Nephron progenitor cell (in vitro differentiated cells): ENCODE measurements around the gene PYGM.

Experiments used
- DNase-seq: peaks from one replicate; pipeline ENCODE4 v3.0.0; 2021
- H3K27ac Mint-ChIP-seq: 2 replicates; pipeline ENCODE4 v1.8.0; 2021; ENCODE audit warnings: mild to moderate bottlenecking, moderate library complexity, mixed read lengths
- H3K27me3 Mint-ChIP-seq: 2 replicates; pipeline ENCODE4 v1.8.0; 2021; ENCODE audit warnings: mild to moderate bottlenecking, low read depth, mixed read lengths; ENCODE audit not compliant: poor library complexity
- H3K36me3 Mint-ChIP-seq: 2 replicates; pipeline ENCODE4 v1.8.0; 2021; ENCODE audit warnings: low read depth, mixed read lengths
- H3K4me1 Mint-ChIP-seq: 2 replicates; pipeline ENCODE4 v1.8.0; 2021; ENCODE audit warnings: mixed read lengths
- H3K4me3 Mint-ChIP-seq: 2 replicates; pipeline ENCODE4 v1.8.0; 2021; ENCODE audit warnings: mild to moderate bottlenecking, moderate library complexity, mixed read lengths
- H3K9me3 Mint-ChIP-seq: 2 replicates; pipeline ENCODE4 v1.8.0; 2021; ENCODE audit warnings: mild to moderate bottlenecking, moderate library complexity, mixed read lengths
- TF ChIP-seq, protein P1 (sequence below): fragments of 200-600 bp; sonication (generic); IDR thresholded peaks from 2 replicates; pipeline ENCODE4 v1.5.0; 2021; ENCODE audit warnings: antibody characterized with exemption

Gene PYGM

DNA sequence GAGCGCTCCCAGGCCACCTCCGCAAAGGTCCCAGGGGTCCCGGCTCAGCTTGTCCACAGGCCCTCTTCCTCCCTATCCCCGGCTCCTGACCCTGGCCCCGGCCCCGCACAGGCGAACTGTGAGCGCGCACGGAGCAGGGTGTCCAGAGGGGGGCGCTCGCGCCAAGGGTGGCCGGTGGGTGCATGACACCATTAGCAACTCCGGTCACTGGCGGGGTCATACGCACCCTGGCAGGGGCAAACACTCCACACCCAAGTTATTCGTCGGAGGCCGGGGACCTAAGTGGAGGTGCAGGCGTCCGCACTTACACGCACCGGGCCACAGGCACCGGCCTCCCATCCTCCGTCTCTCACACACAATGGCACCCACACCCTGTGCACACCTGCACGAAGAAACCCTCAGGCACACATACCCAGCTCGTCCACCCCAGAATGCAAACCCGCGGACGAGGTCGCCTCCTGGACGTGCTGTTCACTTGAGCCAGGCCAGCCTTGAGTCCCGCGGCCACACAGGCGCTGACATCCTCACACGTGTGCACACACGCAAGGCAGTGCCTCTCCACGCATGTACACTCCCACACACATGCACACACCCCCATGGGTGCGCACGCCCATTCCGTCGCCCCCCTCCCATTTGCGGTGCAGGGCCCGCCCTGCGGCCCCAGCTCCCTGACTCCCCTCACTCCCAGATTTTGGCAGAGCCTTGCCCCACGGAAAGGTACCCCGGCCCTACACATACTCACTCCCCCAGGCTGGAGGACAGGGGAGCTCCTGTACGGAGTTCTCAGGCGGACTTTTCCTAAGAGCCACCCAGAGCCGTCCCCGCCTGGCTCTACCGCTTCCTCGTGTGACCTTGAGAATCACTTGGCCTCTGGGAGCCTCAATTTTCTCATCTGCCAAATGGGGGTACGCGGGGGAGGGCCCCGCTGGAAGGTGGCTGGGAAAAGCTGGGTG, 15.9 kb downstream of the PYGM start, which contains the start of gene RASGRP2:
RASGRP2 (minus strand) TSS at position 552 of the 953 bp plus-strand sequence. CDS start 1,276 bp downstream, outside the sequence.
- Mint-ChIP-seq H3K27me3 (peaks cover 85% of the 10 kb centered on the region), H3K4me1 (peaks cover 18% of the 10 kb centered on the region), H3K4me3 (peak within 1 kb of the TSS; percentile 67), H3K9me3 (no peaks in the 10 kb centered on the region), H3K27ac (no peak within 1 kb of the TSS), H3K36me3 (peaks cover 5% of the 10 kb centered on the region)
- TF ChIP-seq, protein P1, sequence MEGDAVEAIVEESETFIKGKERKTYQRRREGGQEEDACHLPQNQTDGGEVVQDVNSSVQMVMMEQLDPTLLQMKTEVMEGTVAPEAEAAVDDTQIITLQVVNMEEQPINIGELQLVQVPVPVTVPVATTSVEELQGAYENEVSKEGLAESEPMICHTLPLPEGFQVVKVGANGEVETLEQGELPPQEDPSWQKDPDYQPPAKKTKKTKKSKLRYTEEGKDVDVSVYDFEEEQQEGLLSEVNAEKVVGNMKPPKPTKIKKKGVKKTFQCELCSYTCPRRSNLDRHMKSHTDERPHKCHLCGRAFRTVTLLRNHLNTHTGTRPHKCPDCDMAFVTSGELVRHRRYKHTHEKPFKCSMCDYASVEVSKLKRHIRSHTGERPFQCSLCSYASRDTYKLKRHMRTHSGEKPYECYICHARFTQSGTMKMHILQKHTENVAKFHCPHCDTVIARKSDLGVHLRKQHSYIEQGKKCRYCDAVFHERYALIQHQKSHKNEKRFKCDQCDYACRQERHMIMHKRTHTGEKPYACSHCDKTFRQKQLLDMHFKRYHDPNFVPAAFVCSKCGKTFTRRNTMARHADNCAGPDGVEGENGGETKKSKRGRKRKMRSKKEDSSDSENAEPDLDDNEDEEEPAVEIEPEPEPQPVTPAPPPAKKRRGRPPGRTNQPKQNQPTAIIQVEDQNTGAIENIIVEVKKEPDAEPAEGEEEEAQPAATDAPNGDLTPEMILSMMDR = peak; percentile 36
- peak; percentile 67 for DNase-seq

DNA sequence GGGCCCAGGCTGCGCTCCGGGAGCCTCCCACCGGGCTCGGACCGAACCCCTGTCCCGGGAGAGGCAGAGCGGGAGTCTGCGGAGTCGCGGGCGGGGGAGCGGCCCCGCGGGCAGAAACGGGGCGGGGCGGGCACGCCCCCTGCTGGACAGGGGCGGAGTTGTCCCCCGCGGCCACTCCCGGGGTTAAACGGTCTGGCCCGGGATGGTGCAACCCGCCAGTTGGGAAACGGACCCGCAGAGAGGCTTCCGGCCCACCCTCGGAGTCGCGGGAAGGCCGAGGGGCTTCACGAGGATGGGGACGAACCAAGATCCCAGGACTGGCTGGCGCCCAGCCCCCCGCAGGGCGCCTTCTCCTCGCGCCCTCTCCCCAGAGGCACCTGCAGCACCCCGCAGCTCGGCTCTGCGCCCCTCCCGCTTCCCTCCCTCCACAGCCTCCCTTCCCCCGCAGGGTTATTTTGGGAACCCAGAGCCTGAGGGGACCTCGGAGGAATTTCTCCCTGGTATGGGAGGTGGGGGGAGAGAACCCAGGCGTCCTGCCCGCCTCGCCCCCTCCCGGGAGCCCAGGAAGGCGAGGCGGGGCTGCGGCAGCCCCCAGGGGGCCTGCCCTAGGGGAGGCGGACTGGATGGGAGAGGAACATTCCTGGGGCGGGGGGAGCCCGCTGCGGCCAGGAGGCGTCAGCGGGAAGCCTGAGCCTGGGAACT, 16.7 kb downstream of the PYGM start:
- Mint-ChIP-seq H3K27ac (no peak overlapping the region), H3K9me3 (no peaks in the 10 kb centered on the region), H3K36me3 (peaks cover 1% of the 10 kb centered on the region), H3K4me1 (peaks cover 15% of the 10 kb centered on the region), H3K4me3 (no peak overlapping the region), H3K27me3 (peaks cover 86% of the 10 kb centered on the region)
- peak; percentile 75 for DNase-seq
- TF ChIP-seq, protein P1 = peak; percentile 82

DNA sequence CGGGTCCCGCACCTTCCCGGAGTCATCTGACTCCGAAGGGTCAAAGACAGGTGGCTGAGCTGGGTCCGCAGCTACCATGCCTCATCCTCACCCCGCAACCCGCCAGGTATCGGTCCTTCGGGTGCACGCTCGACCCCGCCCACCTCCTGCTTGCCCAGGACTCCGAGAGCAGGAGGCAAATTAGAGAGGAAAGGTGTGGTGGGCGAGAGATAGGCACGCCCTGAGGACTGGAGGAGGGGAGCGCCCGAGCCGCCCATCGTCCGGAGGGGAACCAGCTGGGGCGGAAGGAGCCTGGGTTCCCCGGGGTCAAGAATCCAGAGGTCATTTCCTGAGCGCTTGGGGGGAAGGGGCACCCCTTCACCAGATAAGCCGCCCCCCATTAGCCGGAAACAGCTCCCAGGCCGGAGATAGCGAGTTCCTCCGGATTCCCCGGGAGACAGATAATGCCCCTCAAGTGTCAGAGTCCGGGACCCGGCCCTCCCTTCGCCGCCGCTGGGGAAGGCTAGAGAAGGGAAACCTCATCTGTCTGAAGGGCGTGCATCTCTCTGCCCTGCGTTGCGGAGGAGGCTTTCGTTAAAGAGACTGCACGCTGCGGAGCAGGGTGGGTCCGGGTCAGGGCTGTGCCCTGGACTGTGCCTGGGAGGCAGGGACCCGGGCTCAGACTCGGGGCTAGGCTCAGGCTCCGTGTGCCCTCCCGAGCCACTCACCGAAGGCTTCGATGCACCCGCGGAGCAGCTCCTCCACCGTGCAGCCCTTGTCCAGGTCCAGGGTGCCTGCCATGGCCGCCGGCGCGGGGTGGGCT, 17.5 kb downstream of the PYGM start:
- peak; percentile 43 for DNase-seq
- TF ChIP-seq, protein P1 = no peak
- Mint-ChIP-seq H3K36me3 (no peaks in the 10 kb centered on the region), H3K4me3 (peak overlapping the region; percentile 52), H3K4me1 (peaks cover 13% of the 10 kb centered on the region), H3K27me3 (peaks cover 84% of the 10 kb centered on the region), H3K27ac (no peak overlapping the region), H3K9me3 (no peaks in the 10 kb centered on the region)

DNA sequence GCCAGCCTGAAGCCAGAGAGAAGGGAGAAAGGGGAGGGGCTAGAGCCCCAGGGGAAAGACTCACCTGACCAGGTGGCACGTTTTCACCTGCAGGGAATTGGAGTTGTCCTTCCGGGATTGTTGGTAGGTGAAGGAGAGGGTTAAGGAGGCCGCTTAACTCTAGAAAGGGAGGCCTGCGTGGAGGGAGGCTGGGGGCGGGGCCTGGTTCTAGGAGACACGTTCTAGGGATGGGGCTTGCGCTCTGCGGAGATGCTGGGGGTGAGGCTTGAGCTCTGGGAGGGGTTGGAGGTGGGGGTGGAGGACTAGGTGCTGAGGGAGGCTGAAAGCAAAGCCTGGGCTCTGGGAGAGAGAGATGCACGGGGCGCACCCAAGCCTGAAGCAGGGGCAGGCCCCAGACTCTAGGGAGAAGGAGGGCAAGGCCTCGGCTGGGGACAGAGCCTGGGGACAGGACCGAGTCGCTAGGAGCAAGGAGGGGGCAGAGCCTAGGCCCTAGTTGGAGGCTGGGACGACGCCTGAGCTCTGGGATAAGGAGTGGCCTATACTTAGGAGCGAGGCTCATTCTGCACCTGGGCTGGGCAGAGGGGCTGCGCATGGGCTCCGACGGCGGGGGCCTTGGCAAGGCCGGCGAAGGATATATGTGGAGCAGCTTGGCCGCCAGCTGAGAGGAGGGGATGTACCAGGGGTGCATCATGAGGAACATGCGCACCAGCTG, 18.2 kb downstream of the PYGM start:
- Mint-ChIP-seq H3K9me3 (no peaks in the 10 kb centered on the region), H3K36me3 (no peaks in the 10 kb centered on the region), H3K27ac (no peak overlapping the region), H3K4me3 (peak overlapping the region; percentile 52), H3K4me1 (peaks cover 17% of the 10 kb centered on the region), H3K27me3 (peaks cover 81% of the 10 kb centered on the region)
- no peak for DNase-seq
- TF ChIP-seq, protein P1 = no peak

DNA sequence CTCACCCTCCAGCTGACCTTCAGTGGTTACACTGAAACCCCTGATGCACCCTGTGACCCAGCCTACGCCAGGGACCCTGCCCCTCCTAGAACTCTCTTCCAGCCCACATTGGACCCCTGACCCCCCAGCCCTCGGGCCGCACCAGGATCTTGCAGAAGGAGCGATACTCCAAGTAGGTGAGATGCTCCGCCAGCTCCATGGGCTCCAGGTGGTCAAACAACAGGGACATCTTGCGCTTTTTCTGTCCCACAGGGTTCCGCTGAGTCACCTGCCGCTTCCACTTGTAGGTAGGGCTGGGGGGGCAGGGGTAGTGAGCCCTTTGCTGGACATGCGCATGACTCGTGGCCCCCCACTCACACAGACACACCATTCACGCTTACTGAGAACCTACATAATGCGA, 19.9 kb downstream of the PYGM start:
- H3K4me1 Mint-ChIP-seq = peaks cover 26% of the 10 kb centered on the region
- TF ChIP-seq, protein P1 = no peak
- H3K36me3 Mint-ChIP-seq = no peaks in the 10 kb centered on the region
- no peak overlapping the region for H3K4me3 Mint-ChIP-seq
- no peak overlapping the region for H3K27ac Mint-ChIP-seq
- DNase-seq = no peak
- peaks cover 72% of the 10 kb centered on the region for H3K27me3 Mint-ChIP-seq
- no peaks in the 10 kb centered on the region for H3K9me3 Mint-ChIP-seq
